HepG2 (cell line): ENCODE measurements around the gene TUBGCP3. TPM values are rescaled to one million over a fixed set of nuclear protein-coding genes. Genes with fewer than 3 reads are reported as not detected.

ENCODE experiments used
- ARID3A ChIP-seq: IDR thresholded peaks from 2 replicates; pipeline ENCODE4 v1.6.1; 2012; ENCODE audit warnings: low read depth, low read length, improper control_type of control experiment
- BRF2 ChIP-seq: sonication (generic); formaldehyde crosslinking; IDR thresholded peaks from 2 replicates; pipeline ENCODE4 v1.8.1; 2022; ENCODE audit warnings: mild to moderate bottlenecking, missing genetic modification reagents
- HOXA9 ChIP-seq: sonication (generic); formaldehyde crosslinking; IDR thresholded peaks from 2 replicates; pipeline ENCODE4 v1.8.1; 2022; ENCODE audit warnings: missing genetic modification reagents, mild to moderate bottlenecking, moderate library complexity, borderline replicate concordance
- KLF12 ChIP-seq: sonication (generic); formaldehyde crosslinking; IDR thresholded peaks from 2 replicates; pipeline ENCODE4 v1.4.0; 2020; ENCODE audit warnings: missing genetic modification reagents, borderline replicate concordance
- MED13 ChIP-seq: sonication (generic); formaldehyde crosslinking; IDR thresholded peaks from 2 replicates; pipeline ENCODE4 v1.5.0; 2020; ENCODE audit warnings: missing genetic modification reagents
- MTERF4 ChIP-seq: sonication (generic); formaldehyde crosslinking; IDR thresholded peaks from 2 replicates; pipeline ENCODE4 v1.8.0; 2023; ENCODE audit warnings: mild to moderate bottlenecking, missing genetic modification reagents
- NBN ChIP-seq: fragments of 450-650 bp; conservative IDR thresholded peaks from 2 replicates; pipeline ENCODE4 v1.6.1; 2017
- NCOR1 ChIP-seq: fragments of 200-600 bp; sonication (generic); IDR thresholded peaks from 2 replicates; pipeline ENCODE4 v1.7.0; 2017; ENCODE audit warnings: antibody characterized with exemption, low read length, borderline replicate concordance
- PBX3 ChIP-seq: sonication (generic); formaldehyde crosslinking; IDR thresholded peaks from 2 replicates; pipeline ENCODE4 v1.8.1; 2023; ENCODE audit warnings: missing genetic modification reagents, inconsistent platforms, borderline replicate concordance
- REL ChIP-seq: sonication (generic); formaldehyde crosslinking; conservative IDR thresholded peaks from 2 replicates; pipeline ENCODE4 v1.8.0; 2022; ENCODE audit warnings: mild to moderate bottlenecking, missing genetic modification reagents, moderate library complexity
- RELA ChIP-seq: sonication (generic); formaldehyde crosslinking; IDR thresholded peaks from 2 replicates; pipeline ENCODE4 v1.4.0; 2020; ENCODE audit warnings: missing genetic modification reagents
- SIN3B ChIP-seq: fragments of 150-350 bp; IDR thresholded peaks from 2 replicates; pipeline ENCODE4 v1.6.1; 2014; ENCODE audit warnings: low read length
- SIX4 ChIP-seq: sonication (generic); formaldehyde crosslinking; IDR thresholded peaks from 2 replicates; pipeline ENCODE4 v1.4.0; 2020; ENCODE audit warnings: missing genetic modification reagents
- ZNF17 ChIP-seq: sonication (generic); formaldehyde crosslinking; IDR thresholded peaks from 2 replicates; pipeline ENCODE4 v1.5.0; 2020; ENCODE audit warnings: mild to moderate bottlenecking, missing genetic modification reagents
- ZNF225 ChIP-seq: sonication (generic); formaldehyde crosslinking; IDR thresholded peaks from 2 replicates; pipeline ENCODE4 v1.4.0; 2020; ENCODE audit warnings: mild to moderate bottlenecking, missing genetic modification reagents
- ZNF234 ChIP-seq: sonication (generic); formaldehyde crosslinking; conservative IDR thresholded peaks from 2 replicates; pipeline ENCODE4 v1.5.1; 2020; ENCODE audit warnings: mild to moderate bottlenecking, missing genetic modification reagents
- ZNF513 ChIP-seq: sonication (generic); formaldehyde crosslinking; conservative IDR thresholded peaks from 2 replicates; pipeline ENCODE4 v1.5.0; 2020; ENCODE audit warnings: missing genetic modification reagents
- ZNF629 ChIP-seq: sonication (generic); formaldehyde crosslinking; conservative IDR thresholded peaks from 2 replicates; pipeline ENCODE4 v1.5.0; 2020; ENCODE audit warnings: missing genetic modification reagents
- polyA plus RNA-seq, 8 experiments: library from polyadenylated mRNA; depleted of rRNA in 3 of 8; stranded (reverse) in 7 of 8; unstranded in 1 of 8; fragments of >200 nt; fragmentation: Illumina TruSeq in 4 of 8; extraction: Trizol in 4 of 8; gene quantifications; 2 replicates each; pipeline versions ENCODE4 v1.2.1 to v1.2.3, GENCODE V29; 2011 to 2016; ENCODE audit warnings: low read depth in 4 of 8, missing spikeins in 1 of 8, mixed read lengths in 1 of 8; ENCODE audit not compliant: insufficient read depth in 1 of 8
- total RNA-seq, 5 experiments: library from RNA; depleted of rRNA; stranded (reverse); fragments of >200 nt; fragmentation: Illumina TruSeq; extraction: Trizol; gene quantifications; 2 replicates each; pipeline ENCODE4 v1.2.3, GENCODE V29; 2016; ENCODE audit warnings: low read depth in 1 of 5
- TF ChIP-seq, protein P1 (sequence below): IDR thresholded peaks from 2 replicates; pipeline ENCODE4 v1.6.1; 2018; ENCODE audit warnings: missing genetic modification reagents

TUBGCP3 gene
- total and polyA plus RNA-seq, 2 of the 13 experiments (the other 11 are each of a cell fraction or from before 2014, with no cell fraction given) = 12.6 to 15.5 TPM

DNA sequence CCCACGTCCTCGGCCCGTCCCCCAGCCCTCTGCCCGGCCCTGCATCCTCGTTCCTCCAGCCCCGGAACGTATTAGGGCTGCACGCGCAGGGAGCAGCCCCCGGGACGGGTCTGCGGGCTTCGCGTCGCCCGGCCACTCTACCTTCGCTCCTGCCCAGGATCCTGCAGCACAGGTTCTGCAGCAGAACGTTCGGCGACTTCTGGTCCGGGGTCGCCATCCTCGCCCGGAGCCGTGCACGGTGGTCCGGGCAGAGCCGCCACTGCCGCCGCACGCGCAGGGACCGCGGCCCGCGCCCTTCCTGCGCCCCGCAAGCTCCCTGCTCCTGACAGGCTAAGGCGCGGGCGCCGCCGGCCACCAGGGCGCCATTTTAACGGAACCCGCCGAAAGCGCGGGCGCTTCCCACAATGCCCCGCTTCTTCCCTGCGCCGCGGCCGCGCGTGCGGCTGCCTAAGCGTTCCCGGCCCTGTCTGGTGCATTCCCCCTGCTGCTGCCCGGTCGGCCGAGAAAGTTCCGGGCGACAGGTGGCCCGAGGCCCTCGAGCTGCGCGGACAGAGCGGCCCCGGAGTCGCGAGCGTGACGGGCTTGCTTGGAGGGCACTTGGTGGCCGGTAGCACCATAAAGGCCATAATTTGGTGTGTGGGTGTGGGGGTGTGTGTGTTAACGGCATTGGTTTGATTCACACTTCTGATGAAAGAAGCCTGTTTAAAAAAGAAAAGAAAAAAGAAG, at the start of gene TUBGCP3 (continued):
- TF ChIP-seq ZNF513 (CRISPR knock-in tag) (peak; percentile 36; the same call in 1 of the 2 replicates), ZNF17 (0 out of 2 replicates have a peak, but pooled peaks have one; percentile 80), ARID3A (no peak), BRF2 (CRISPR knock-in tag) (peak; percentile 92), ZNF225 (CRISPR knock-in tag) (peak; percentile 92; the same call in 1 of the 2 replicates), PBX3 (CRISPR knock-in tag) (peak; percentile 71; the same call in 1 of the 2 replicates), RELA (CRISPR knock-in tag) (peak; percentile 29; the same call in 1 of the 2 replicates), ZNF234 (CRISPR knock-in tag) (no peak), NBN (no peak), NCOR1 (no peak), KLF12 (CRISPR knock-in tag) (peak; percentile 89), SIX4 (CRISPR knock-in tag) (peak; percentile 47; the same call in 1 of the 2 replicates), REL (CRISPR knock-in tag) (peak; percentile 98), MTERF4 (CRISPR knock-in tag) (peak; percentile 88; the same call in 1 of the 2 replicates), ZNF629 (CRISPR knock-in tag) (peak; percentile 41), HOXA9 (CRISPR knock-in tag) (peak; percentile 98), SIN3B (peak; percentile 56; the same call in 1 of the 2 replicates), MED13 (CRISPR knock-in tag) (peak; percentile 90)
- TF ChIP-seq, protein P1, sequence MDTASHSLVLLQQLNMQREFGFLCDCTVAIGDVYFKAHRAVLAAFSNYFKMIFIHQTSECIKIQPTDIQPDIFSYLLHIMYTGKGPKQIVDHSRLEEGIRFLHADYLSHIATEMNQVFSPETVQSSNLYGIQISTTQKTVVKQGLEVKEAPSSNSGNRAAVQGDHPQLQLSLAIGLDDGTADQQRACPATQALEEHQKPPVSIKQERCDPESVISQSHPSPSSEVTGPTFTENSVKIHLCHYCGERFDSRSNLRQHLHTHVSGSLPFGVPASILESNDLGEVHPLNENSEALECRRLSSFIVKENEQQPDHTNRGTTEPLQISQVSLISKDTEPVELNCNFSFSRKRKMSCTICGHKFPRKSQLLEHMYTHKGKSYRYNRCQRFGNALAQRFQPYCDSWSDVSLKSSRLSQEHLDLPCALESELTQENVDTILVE (CRISPR knock-in tag) = peak; percentile 88
